Measurements from ENCODE around the gene DCLK3.

The DCLK3 gene

DNA sequence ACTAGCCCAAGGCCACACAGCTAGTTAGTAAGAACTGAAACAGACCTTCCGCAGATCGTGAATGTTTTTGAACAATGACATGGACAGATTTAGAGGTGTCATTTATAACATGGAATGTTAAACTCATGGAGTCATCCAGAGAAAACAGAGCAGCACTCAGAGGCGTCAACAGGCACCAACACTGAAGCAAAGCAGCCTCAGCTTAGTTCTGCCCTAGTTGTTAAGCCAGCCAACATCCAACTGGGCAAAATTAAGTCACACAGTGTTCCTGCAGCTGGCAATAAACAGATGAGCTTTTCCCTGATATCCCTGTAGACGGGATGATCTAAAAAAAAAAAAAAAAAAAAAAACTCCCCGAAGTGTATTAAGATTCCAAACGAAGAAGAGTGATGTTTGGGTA, 13.6 kb downstream of the DCLK3 start:
- no peak for DNase-seq (ENCODE audit: extremely low spot score)
- TF ChIP-seq FOXK2 (IDR thresholded peaks at IDR 0.05): no peak
- TF ChIP-seq HDGF (IDR thresholded peaks at IDR 0.05; ENCODE audit: borderline replicate concordance): no peak
- no peak for TF ChIP-seq L3MBTL2 (conservative IDR thresholded peaks at IDR 0.05)
- TF ChIP-seq FOXM1 (IDR thresholded peaks at IDR 0.05; ENCODE audit: borderline replicate concordance): no peak
- TF ChIP-seq SUZ12 (IDR thresholded peaks at IDR 0.05): no peak
- TF ChIP-seq SP1 (IDR thresholded peaks at IDR 0.05): no peak
- ChIA-PET POLR2A (no interaction called here), CTCF (interaction anchor here (0.6 kb wide), 1 partner anchor 119 kb away, joined by 5 read pairs; no protein-coding TSS in a partner anchor)

DNA sequence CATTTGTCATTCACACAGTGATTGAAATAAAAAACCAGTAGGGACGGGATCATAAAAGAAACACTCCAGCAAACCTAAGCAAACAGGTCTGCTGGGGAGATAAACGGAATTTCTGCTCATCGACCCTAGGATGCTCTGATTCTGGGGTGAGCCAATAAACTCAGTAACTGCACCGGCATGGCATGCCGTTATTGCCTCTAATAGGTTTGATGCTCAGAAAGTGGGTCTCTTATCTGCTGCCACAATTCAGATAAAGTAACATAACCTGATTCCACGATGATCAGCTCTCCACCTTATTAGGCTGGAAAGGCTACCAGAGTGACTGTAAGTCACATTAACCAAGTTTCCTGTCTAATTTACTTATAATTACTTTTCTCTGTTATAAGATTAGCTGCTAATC, 19.6 kb downstream of the DCLK3 start:
- TF ChIP-seq BHLHE40 (IDR thresholded peaks at IDR 0.05; ENCODE audit: borderline replicate concordance) (no peak), SP1 (IDR thresholded peaks at IDR 0.05) (no peak), ELF4 (IDR thresholded peaks at IDR 0.05) (no peak), NFRKB (IDR thresholded peaks at IDR 0.05) (no peak), LEF1 (IDR thresholded peaks at IDR 0.05; ENCODE audit: borderline replicate concordance) (no peak), SUZ12 (IDR thresholded peaks at IDR 0.05) (no peak), HDGF (IDR thresholded peaks at IDR 0.05; ENCODE audit: borderline replicate concordance) (no peak), ZNF384 (IDR thresholded peaks at IDR 0.05) (no peak), FOXA1 (IDR thresholded peaks at IDR 0.05) (no peak), L3MBTL2 (conservative IDR thresholded peaks at IDR 0.05) (no peak), FOXK2 (IDR thresholded peaks at IDR 0.05) (no peak), FOXM1 (IDR thresholded peaks at IDR 0.05; ENCODE audit: borderline replicate concordance) (no peak), PKNOX1 (IDR thresholded peaks at IDR 0.05) (no peak)
- ChIA-PET POLR2A (no interaction called here), CTCF (interaction anchor here (0.6 to 1.2 kb wide), 2 partner anchors 10 to 86 kb away, joined by 3 to 4 read pairs; no protein-coding TSS in a partner anchor)
- DNase-seq (ENCODE audit: extremely low spot score): no peak

DNA sequence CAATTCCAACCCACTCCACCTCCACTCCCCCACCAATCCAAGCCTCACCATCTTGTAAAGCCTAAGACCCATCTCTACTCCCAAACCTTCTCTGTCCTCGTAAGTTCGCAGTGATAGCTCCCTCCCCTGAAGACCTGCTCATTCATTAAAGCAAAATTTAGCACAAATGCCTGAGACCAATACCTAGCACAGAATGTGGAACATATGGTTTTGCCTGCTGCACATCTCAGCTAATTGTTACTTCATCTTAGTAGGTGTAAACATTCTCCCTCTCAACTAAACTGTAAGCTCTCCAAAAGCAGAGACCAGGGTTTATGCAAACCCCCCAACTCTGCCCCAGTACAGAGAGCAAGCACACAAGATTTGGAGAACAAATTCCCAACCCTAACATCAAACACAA, 20.5 kb downstream of the DCLK3 start:
- POLR2A ChIA-PET: no interaction called here
- TF ChIP-seq TARDBP (IDR thresholded peaks at IDR 0.05): no peak
- no peak for TF ChIP-seq FOXK2 (IDR thresholded peaks at IDR 0.05)
- TF ChIP-seq ZNF384 (IDR thresholded peaks at IDR 0.05): no peak
- TF ChIP-seq ARNT (IDR thresholded peaks at IDR 0.05): no peak
- no peak for TF ChIP-seq PKNOX1 (IDR thresholded peaks at IDR 0.05)
- no peak for TF ChIP-seq HDGF (IDR thresholded peaks at IDR 0.05; ENCODE audit: borderline replicate concordance)
- TF ChIP-seq FOXA1 (IDR thresholded peaks at IDR 0.05): no peak
- no peak for TF ChIP-seq L3MBTL2 (conservative IDR thresholded peaks at IDR 0.05)
- no peak for TF ChIP-seq SP1 (IDR thresholded peaks at IDR 0.05)
- TF ChIP-seq NFRKB (IDR thresholded peaks at IDR 0.05): no peak
- no peak for TF ChIP-seq ELF4 (IDR thresholded peaks at IDR 0.05)
- TF ChIP-seq CTBP1 (IDR thresholded peaks at IDR 0.05; ENCODE audit: borderline replicate concordance): no peak
- no peak for TF ChIP-seq SUZ12 (IDR thresholded peaks at IDR 0.05)
- TF ChIP-seq LEF1 (IDR thresholded peaks at IDR 0.05; ENCODE audit: borderline replicate concordance): no peak
- CTCF ChIA-PET: interaction anchor here (0.8 to 1.2 kb wide), 2 partner anchors 11 kb away, joined by 3 read pairs; no protein-coding TSS in a partner anchor
- no peak for DNase-seq (ENCODE audit: extremely low spot score)

DNA sequence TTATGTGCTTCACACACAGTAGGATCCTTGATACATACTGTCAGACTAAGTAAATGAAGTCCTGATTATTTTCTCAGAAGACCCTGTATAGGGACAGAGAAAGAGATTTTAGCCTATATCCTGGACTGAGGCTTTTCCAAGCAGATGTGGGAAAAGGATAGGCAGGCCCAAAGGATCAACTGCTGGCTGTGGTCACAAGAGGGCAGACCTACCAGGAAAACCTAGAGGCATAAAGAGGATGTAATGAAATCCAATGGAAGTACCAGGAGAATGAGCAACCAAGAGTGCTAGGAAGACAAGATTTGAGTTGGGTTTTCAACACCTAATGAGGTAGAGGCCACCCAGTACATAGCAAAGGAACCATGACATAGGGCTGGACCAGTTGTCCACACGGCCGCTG, 23.1 kb downstream of the DCLK3 start:
- ChIA-PET POLR2A (no interaction called here), CTCF (no interaction called here)
- no peak for DNase-seq (ENCODE audit: extremely low spot score)
- TF ChIP-seq TARDBP (IDR thresholded peaks at IDR 0.05) (no peak), ZNF384 (IDR thresholded peaks at IDR 0.05) (no peak), FOXK2 (IDR thresholded peaks at IDR 0.05) (no peak), BHLHE40 (IDR thresholded peaks at IDR 0.05; ENCODE audit: borderline replicate concordance) (no peak), SUZ12 (IDR thresholded peaks at IDR 0.05) (no peak), SP1 (IDR thresholded peaks at IDR 0.05) (no peak), ARNT (IDR thresholded peaks at IDR 0.05) (no peak), LEF1 (IDR thresholded peaks at IDR 0.05; ENCODE audit: borderline replicate concordance) (no peak), ELF4 (IDR thresholded peaks at IDR 0.05) (no peak)

- CTCF ChIA-PET: no interaction called here
- TF ChIP-seq NFRKB (IDR thresholded peaks at IDR 0.05) (no peak), ELF4 (IDR thresholded peaks at IDR 0.05) (no peak), SUZ12 (IDR thresholded peaks at IDR 0.05) (no peak), FOXK2 (IDR thresholded peaks at IDR 0.05) (no peak), ZNF384 (IDR thresholded peaks at IDR 0.05) (no peak), BHLHE40 (IDR thresholded peaks at IDR 0.05; ENCODE audit: borderline replicate concordance) (no peak), ARNT (IDR thresholded peaks at IDR 0.05) (no peak), CTBP1 (IDR thresholded peaks at IDR 0.05; ENCODE audit: borderline replicate concordance) (no peak), PKNOX1 (IDR thresholded peaks at IDR 0.05) (no peak), FOXA1 (IDR thresholded peaks at IDR 0.05) (no peak)
- POLR2A ChIA-PET: no interaction called here
- DNase-seq (ENCODE audit: extremely low spot score): no peak
Observed at GRCh38 chr3:36740787-36741186, 23.6 kb downstream of the DCLK3 start.

- POLR2A ChIA-PET: no interaction called here
- DNase-seq (ENCODE audit: extremely low spot score): no peak
- no peak for TF ChIP-seq LEF1 (IDR thresholded peaks at IDR 0.05; ENCODE audit: borderline replicate concordance)
- no peak for TF ChIP-seq NFRKB (IDR thresholded peaks at IDR 0.05)
- no peak for TF ChIP-seq TARDBP (IDR thresholded peaks at IDR 0.05)
- no peak for TF ChIP-seq PKNOX1 (IDR thresholded peaks at IDR 0.05)
- TF ChIP-seq FOXK2 (IDR thresholded peaks at IDR 0.05): no peak
- no peak for TF ChIP-seq HDGF (IDR thresholded peaks at IDR 0.05; ENCODE audit: borderline replicate concordance)
- no peak for TF ChIP-seq SUZ12 (IDR thresholded peaks at IDR 0.05)
- no peak for TF ChIP-seq L3MBTL2 (conservative IDR thresholded peaks at IDR 0.05)
- TF ChIP-seq ARNT (IDR thresholded peaks at IDR 0.05): no peak
- TF ChIP-seq ZNF384 (IDR thresholded peaks at IDR 0.05): no peak
- TF ChIP-seq SP1 (IDR thresholded peaks at IDR 0.05): no peak
- no peak for TF ChIP-seq ELF4 (IDR thresholded peaks at IDR 0.05)
- no peak for TF ChIP-seq FOXA1 (IDR thresholded peaks at IDR 0.05)
- no peak for TF ChIP-seq CTBP1 (IDR thresholded peaks at IDR 0.05; ENCODE audit: borderline replicate concordance)
- CTCF ChIA-PET: no interaction called here
Observed at GRCh38 chr3:36738702-36739101, 25.7 kb downstream of the DCLK3 start.

Data from HEK293T (cell line).